ENCODE data around the gene RNF208. TPM values are rescaled to one million over a fixed set of nuclear protein-coding genes. Genes with fewer than 3 reads are reported as not detected.
A peak's percentile ranks its signal among the peaks of the same experiment; 100 is the strongest.

The RNF208 gene
- total and polyA plus RNA-seq, 2 donors (not counting 1 experiment from before 2014, with no cell fraction given): 1.1 to 1.4 TPM

- H3K4me1 ChIP-seq (ENCODE audit: control insufficient read depth in 2 of 2, insufficient read depth in 2 of 2, low read length in 2 of 2): peaks cover 26 to 35% of the 10 kb centered on the region in 2 donors
- H3K27me3 Mint-ChIP-seq: no peaks in the 10 kb centered on the region
- peaks cover 0 to 5% of the 10 kb centered on the region in 2 experiments for H3K36me3 ChIP-seq (replicated peaks in 1 of 2; ENCODE audit: control extremely low read depth in 1 of 2, control insufficient read depth in 1 of 2, extremely low read depth in 1 of 2, insufficient read depth in 2 of 2, low read length in 1 of 2)
- H3K27me3 ChIP-seq (replicated peaks in 1 of 4; ENCODE audit: control extremely low read depth in 1 of 4, control insufficient read depth in 3 of 4, insufficient read depth in 4 of 4, low read length in 3 of 4): peaks cover 0 to 6% (median 0%) of the 10 kb centered on the region in 4 experiments
- H3K79me2 ChIP-seq (ENCODE audit: control insufficient read depth, insufficient read depth, low read length): peaks cover 80% of the 10 kb centered on the region
- TF ChIP-seq EZH2 (IDR thresholded peaks at IDR 0.05; ENCODE audit: borderline replicate concordance, insufficient read depth, low read depth, low read length, poor library complexity, severe bottlenecking): no peak
- no peak for TF ChIP-seq CTCF (IDR thresholded peaks at IDR 0.05)
- peak overlapping the region; percentile 80 for H3K27ac Mint-ChIP-seq
- peaks cover 25% of the 10 kb centered on the region for H3K4me1 Mint-ChIP-seq
- POLR2A ChIA-PET: interaction anchor here (0.6 to 2.0 kb wide), 2 partner anchors 11 to 75 kb away, joined by 3 to 18 read pairs; partner anchors contain the start of genes ANAPC2 and SSNA1
- H4K20me1 ChIP-seq (ENCODE audit: control insufficient read depth, insufficient read depth, low read length, poor library complexity, severe bottlenecking): peaks cover 44% of the 10 kb centered on the region
- CTCF ChIA-PET: interaction anchor here (1.5 kb wide), 1 partner anchor 11 kb away, joined by 7 read pairs; the partner anchor contains the start of genes ANAPC2 and SSNA1
- H3K4me3 ChIP-seq (ENCODE audit: control extremely low read depth in 1 of 5, extremely low read depth in 1 of 5, insufficient read depth in 1 of 5, low read depth in 2 of 5, low read length in 4 of 5): peak overlapping the region in 3 of 5 experiments; percentile 18 to 33 (median 29)
- 37% methylated on average over 45 of the region's 51 CpGs for WGBS (ENCODE audit: insufficient coverage)
- H3K4me2 ChIP-seq (replicated peaks; ENCODE audit: low read depth, low read length, poor library complexity, severe bottlenecking): peak overlapping the region; percentile 96
- H3K4me3 Mint-ChIP-seq: peak overlapping the region; percentile 77
- no peak overlapping the region for H3K27ac ChIP-seq (ENCODE audit: low read length in 2 of 2)
- ATAC-seq (ENCODE audit: low read depth) (no peak), DNase-seq (peak; percentile 33)
- H2AFZ ChIP-seq (ENCODE audit: insufficient read depth, low read depth, low read length, poor library complexity, severe bottlenecking): no peak overlapping the region
- H3K9me3 ChIP-seq (ENCODE audit: control extremely low read depth in 1 of 3, control insufficient read depth in 2 of 3, insufficient read depth in 1 of 3, low read length in 2 of 3): no peaks in the 10 kb centered on the region
- intact Hi-C loops (cut with micrococcal nuclease): loop anchor here (1.0 to 10.0 kb wide), 8 partner anchors 11 to 315 kb away; partner anchors contain the start of genes ANAPC2, NELFB, SAPCD2 and SSNA1
- H3K9ac ChIP-seq (ENCODE audit: low read length): no peak overlapping the region
- H3K9me3 Mint-ChIP-seq (ENCODE audit: insufficient read depth): no peaks in the 10 kb centered on the region
Observed at GRCh38 chr9:137199411-137200121, 22.5 kb downstream of the RNF208 start.

- Mint-ChIP-seq H3K27me3 (no peaks in the 10 kb centered on the region), H3K27ac (no peak overlapping the region), H3K4me1 (peaks cover 18% of the 10 kb centered on the region), H3K4me3 (peak overlapping the region; percentile 77), H3K9me3 (ENCODE audit: insufficient read depth) (no peaks in the 10 kb centered on the region)
- ChIA-PET CTCF (interaction anchor here (1.5 kb wide), 1 partner anchor 10 kb away, joined by 7 read pairs; the partner anchor contains the start of genes ANAPC2 and SSNA1), POLR2A (interaction anchor here (0.6 to 2.0 kb wide), 2 partner anchors 11 to 76 kb away, joined by 3 to 18 read pairs; partner anchors contain the start of genes ANAPC2 and SSNA1)
- Histone ChIP-seq H3K79me2 (ENCODE audit: control insufficient read depth, insufficient read depth, low read length) (peaks cover 80% of the 10 kb centered on the region), H3K4me1 (ENCODE audit: control insufficient read depth in 2 of 2, insufficient read depth in 2 of 2, low read length in 2 of 2) (peaks cover 20 to 28% of the 10 kb centered on the region in 2 donors), H3K36me3 (replicated peaks in 1 of 2; ENCODE audit: control extremely low read depth in 1 of 2, control insufficient read depth in 1 of 2, extremely low read depth in 1 of 2, insufficient read depth in 2 of 2, low read length in 1 of 2) (peaks cover 0 to 2% of the 10 kb centered on the region in 2 experiments), H3K4me3 (ENCODE audit: control extremely low read depth in 1 of 5, extremely low read depth in 1 of 5, insufficient read depth in 1 of 5, low read depth in 2 of 5, low read length in 4 of 5) (no peak overlapping the region), H3K9ac (ENCODE audit: low read length) (no peak overlapping the region), H2AFZ (ENCODE audit: insufficient read depth, low read depth, low read length, poor library complexity, severe bottlenecking) (no peak overlapping the region), H3K27me3 (replicated peaks in 1 of 4; ENCODE audit: control extremely low read depth in 1 of 4, control insufficient read depth in 3 of 4, insufficient read depth in 4 of 4, low read length in 3 of 4) (peaks cover 0 to 6% (median 0%) of the 10 kb centered on the region in 4 experiments), H3K9me3 (ENCODE audit: control extremely low read depth in 1 of 3, control insufficient read depth in 2 of 3, insufficient read depth in 1 of 3, low read length in 2 of 3) (no peaks in the 10 kb centered on the region), H3K4me2 (replicated peaks; ENCODE audit: low read depth, low read length, poor library complexity, severe bottlenecking) (peak overlapping the region; percentile 96), H4K20me1 (ENCODE audit: control insufficient read depth, insufficient read depth, low read length, poor library complexity, severe bottlenecking) (peaks cover 44% of the 10 kb centered on the region), H3K27ac (ENCODE audit: low read length in 2 of 2) (no peak overlapping the region)
- ATAC-seq (ENCODE audit: low read depth) (no peak), DNase-seq (no peak)
- intact Hi-C loops (cut with micrococcal nuclease): no loop called here
- 97% methylated on average over 11 of the region's 11 CpGs for WGBS (ENCODE audit: insufficient coverage)
- no peak for TF ChIP-seq CTCF (IDR thresholded peaks at IDR 0.05)
- no peak for TF ChIP-seq EZH2 (IDR thresholded peaks at IDR 0.05; ENCODE audit: borderline replicate concordance, insufficient read depth, low read depth, low read length, poor library complexity, severe bottlenecking)
Observed at GRCh38 chr9:137198902-137199283, 23.1 kb downstream of the RNF208 start.

Measured in B cell (primary cell).